ENCODE measurements around the gene TTC34.
"Not testable (repeated sequence)": the region's sequence is repeated elsewhere in the genome, so short reads cannot be mapped to it uniquely, and the experiment has no call there.

GRCh38 chr1:2686091-2686863 lies 115.2 kb downstream of the TTC34 start:
- TF ChIP-seq CTCF (IDR thresholded peaks at IDR 0.05; ENCODE audit: borderline replicate concordance, extremely low read depth, low read length, poor library complexity, severe bottlenecking); EZH2 (IDR thresholded peaks at IDR 0.05; ENCODE audit: borderline replicate concordance, low read depth, low read length, severe bottlenecking): not testable (repeated sequence)

Measured in DND-41 (cell line).